Hematopoietic multipotent progenitor cell treated with erythropoietin and hydrocortisone succinate and interleukin-3 and kit ligand, for 8 days (in vitro differentiated cells): Measurements from ENCODE around the gene ZNF202.
"Not testable (repeated sequence)": the region's sequence is repeated elsewhere in the genome, so short reads cannot be mapped to it uniquely, and the experiment has no call there.

Experiments
- DNase-seq: peaks from one replicate; pipeline ENCODE4 v3.0.0-alpha.2; 2015

The ZNF202 gene

DNA sequence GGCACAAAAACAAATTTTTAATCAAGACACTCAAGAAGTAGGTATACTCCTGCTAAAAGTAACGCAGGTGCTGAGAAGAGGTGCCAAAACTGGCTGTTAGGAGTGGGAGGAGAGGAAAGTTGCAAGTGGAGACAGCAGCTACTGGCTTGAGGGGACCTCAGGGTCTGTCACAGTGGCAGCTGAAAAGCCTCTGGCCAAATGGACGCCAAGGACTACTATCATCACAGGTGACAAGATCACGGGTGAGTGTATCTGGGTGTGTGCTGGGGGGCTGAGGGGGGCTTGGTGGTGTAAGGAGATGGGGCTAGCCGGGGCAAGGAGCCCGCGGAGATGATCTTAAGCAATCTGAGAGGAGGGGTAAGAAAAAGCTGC, 687 bp downstream of the ZNF202 start:
- peak; percentile 13 for DNase-seq

DNA sequence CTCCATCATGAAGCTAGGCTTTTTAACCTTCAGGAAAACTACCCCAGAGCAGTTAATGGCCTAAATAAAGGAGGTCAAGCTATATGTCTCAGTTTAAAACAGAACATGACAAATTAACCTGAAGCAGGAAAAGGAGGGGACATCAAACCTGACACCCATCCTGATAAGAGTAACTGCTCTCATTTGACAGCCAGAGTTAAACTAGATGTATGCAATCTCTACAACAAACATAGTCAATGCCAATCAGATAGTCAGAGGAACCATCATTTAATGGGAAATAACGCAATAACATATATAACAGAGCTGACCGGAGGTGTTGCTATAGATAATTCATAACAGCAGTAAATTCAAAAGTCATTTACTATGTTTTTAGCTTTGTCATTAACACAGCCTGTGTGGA, 3.1 kb downstream of the ZNF202 start:
- DNase-seq: no peak

DNA sequence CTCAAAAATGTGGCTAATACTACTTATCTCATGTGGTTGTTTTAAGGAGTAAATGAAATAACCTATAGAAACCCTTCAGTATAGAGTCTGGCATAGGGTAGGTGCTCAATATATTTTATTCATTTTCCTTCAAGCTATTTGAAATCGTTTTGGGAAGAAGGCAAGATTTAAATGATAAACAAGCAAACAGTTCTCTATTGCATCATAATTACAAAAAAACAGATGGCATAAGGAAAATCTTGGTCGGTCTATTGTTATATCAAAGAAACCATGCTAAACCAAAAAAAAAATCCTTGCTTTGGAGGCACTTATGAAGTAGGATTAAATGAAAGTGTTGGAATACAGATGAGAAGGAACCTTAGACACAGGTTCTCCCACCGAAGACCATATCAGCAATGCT, 4.7 kb downstream of the ZNF202 start:
- no peak for DNase-seq

- DNase-seq: no peak
These were observed 11.9 kb downstream of the ZNF202 start for GRCh38 chr11:123729602-123730001.

DNA sequence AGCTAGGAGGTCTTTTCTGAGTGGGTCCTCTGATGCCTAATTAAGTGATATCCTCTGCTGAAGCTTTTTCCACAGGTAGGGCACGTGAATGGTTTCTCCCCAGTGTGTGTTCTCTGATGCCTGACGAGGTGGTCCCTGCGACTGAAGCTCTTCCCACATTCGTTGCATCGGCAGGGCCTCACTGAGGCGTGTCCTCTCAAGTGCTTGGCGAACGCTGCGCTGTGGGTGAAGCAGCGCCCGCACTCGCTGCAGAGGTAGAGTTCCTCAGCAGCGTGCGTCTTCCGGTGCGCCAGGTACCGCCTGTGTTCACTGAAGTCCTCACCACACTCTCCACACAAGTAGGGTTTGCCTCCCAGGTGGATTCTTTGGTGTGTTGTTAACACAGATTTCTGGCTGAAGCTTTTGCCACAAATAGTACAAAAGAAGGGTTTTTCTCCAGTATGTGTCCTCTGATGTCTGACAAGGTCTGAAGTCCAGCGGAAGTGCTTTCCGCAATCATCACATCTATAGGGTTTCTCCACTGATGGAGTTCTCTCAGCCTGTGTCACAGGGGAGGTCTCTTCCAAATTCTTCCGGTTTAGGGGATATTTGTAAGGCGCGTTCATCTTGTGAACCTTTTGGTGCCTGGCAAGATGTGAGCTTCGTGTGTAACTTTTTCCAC, 15.3 kb downstream of the ZNF202 start:
- DNase-seq: no peak

- no peak for DNase-seq
These were observed 22.0 kb downstream of the ZNF202 start for GRCh38 chr11:123719452-123719851.

DNA sequence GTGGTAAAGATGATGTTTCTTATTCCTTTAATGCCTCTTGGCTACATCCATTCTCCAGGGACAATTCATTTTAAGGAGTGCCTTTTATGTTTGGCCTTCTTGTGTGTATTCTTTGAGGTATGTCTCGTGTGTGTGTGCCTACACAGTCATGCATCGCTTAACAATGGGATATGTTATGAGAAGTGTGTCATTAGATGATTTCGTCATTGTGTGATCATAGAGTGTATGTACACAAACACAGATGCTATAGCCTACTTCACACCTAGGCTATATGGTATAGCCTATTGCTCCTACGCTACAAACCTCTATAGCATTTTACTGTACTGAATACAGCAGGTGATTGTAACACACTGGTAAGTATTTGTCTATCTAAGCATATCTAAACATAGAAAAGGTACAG, 23.0 kb downstream of the ZNF202 start:
- no peak for DNase-seq

- DNase-seq: no peak
These were observed 23.4 kb downstream of the ZNF202 start for GRCh38 chr11:123718063-123718462.

DNA sequence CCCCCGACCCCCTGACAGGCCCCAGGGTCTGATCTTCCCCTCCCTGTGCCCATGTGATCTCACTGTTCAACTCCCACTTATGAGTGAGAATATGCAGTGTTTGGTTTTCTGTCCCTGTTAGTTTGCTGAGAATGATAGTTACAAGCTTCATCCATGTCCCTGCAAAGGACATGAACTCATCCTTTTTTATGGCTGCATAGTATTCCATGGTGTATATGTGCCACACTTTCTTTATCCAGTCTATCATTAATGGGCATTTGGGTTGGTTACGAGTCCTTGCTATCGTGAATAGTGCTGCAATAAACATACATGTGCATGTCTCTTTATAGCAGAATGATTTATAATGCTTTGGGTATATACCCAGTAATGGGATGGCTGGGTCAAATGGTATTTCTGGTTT, 28.8 kb downstream of the ZNF202 start:
- DNase-seq: not testable (repeated sequence)

DNA sequence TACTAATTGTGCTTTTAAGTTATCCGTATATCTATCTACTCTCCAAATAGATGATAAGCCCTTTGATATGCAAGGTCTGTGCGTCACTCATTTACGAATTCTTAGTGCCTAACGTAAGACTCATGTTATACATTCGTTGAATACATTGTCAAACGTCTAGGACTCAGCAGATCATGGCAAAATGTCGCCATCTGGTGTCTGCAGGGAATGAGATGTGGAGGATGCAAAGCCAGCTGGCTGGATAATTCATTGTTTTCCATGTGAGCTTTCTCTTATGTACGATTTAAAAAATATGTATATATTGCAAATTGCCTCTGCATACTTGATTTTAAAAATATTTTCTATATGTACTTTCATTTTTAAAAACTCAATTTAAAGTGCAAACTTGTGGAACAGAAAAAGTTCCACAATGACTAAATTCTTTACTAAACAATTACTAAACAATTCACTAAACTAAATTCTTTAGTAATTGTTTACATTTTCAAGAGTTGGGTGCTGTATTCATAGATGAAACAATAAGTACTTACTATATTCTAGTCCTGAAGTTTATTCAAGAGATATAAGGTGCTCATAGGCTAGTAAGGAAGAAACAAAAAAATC, 33.8 kb downstream of the ZNF202 start:
- peak; percentile 60 for DNase-seq

DNA sequence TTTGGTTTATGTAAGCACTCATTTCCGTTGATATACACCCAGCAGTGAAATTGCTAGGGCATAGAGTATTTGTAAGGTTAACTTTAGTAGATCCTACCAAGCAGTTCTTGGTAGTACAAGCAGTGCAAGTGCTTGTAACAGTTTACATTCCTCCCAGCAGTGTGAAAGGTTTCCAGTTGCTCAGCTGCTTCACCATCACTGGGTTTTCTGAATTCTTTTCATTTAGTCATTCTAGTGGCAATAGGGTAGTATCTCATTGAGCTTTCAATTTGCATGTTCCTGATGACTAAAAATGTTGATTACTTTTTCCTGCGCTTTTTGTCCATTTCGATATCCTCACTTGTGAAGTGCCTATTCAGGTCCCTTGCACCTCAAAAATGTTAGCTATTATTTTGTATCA, 34.3 kb downstream of the ZNF202 start:
- DNase-seq: no peak

GRCh38 chr11:123704341-123704740, 37.1 kb downstream of the ZNF202 start:
- no peak for DNase-seq

DNA sequence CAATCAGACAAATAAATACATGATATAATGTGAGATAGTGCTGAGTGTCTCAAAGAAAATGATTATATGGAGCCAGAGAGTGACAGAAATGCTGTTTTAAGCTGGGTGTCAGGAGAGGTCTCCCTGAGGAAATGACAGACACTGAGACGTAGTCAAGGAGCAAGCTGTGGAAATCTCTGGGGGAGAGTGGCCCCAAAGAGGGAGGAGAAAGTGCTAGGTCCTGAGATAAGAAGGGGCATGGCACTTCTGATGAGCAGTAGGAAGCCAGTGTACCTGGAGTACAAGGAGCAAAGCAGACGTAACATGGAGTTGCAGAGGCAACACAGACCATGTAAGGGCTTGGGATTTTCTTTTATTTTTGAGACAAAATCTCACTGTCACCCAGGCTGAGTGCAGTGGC, 38.8 kb downstream of the ZNF202 start:
- no peak for DNase-seq

DNA sequence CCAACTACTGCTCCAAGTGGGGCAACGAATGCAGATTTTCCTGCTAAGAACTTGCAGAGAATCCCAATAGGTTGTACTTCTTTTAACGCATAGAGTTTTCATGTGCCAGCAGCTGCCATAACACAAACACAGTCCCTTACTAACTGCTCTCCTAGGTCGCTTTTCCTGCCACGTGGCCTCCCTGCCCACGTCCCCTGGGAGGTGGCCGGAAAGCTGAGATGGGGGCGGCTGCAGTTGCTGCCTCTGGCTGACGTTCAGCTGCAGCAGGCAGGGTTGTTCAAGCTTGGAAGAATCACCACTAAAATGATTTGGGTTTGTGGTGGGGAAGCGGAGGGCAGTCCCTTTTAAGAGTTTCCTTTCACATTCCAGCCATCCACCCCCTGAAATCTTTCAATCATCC, 39.3 kb downstream of the ZNF202 start:
- no peak for DNase-seq

DNA sequence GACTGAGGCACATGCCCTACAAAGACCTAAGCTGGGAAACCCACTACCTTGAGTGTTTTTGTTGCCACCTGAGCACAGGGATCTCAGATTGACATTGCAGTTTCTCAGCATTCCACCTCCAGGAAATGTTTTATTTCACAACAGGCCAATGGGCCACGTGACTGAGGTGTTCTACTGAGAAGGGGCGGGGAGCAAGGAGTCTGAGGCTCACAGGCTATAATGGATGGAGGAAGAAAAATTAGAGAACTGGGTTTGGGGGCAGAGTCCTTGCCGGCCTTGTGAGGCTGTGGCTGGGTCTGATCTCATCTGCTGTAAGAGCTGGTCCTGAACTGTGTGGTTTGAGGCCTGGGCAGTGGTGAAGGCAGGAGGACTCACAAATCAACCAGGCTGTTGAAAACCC, 40.7 kb downstream of the ZNF202 start:
- no peak for DNase-seq

- no peak for DNase-seq
These were observed 42.8 kb downstream of the ZNF202 start for GRCh38 chr11:123698546-123699127.

DNA sequence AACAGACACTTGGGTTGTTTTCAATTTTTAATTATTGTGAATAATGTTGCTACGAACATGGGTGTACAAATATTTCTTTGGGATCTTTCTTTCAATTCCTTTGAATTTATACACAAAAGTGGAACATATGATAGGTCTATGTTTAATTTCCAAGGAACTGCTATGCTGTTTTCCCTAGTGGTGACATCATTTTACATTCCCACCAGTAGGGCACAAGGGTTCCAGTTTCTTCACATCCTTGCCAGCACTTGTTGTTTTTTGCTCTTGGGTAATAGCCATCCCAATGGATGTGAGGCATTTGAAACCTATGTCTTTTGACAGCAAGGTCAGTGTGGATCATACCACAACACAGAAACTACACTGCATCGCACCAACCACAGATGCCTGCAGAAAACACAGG, 45.3 kb downstream of the ZNF202 start:
- no peak for DNase-seq

GRCh38 chr11:123695231-123695630, 46.2 kb downstream of the ZNF202 start:
- DNase-seq: no peak

- no peak for DNase-seq
These were observed 46.9 kb downstream of the ZNF202 start for GRCh38 chr11:123694551-123694950.

- DNase-seq: no peak
These were observed 48.5 kb downstream of the ZNF202 start for GRCh38 chr11:123692961-123693360.

- no peak for DNase-seq
These were observed 51.0 kb downstream of the ZNF202 start for GRCh38 chr11:123690485-123690884.

GRCh38 chr11:123684601-123685000, 56.9 kb downstream of the ZNF202 start:
- DNase-seq: no peak

DNA sequence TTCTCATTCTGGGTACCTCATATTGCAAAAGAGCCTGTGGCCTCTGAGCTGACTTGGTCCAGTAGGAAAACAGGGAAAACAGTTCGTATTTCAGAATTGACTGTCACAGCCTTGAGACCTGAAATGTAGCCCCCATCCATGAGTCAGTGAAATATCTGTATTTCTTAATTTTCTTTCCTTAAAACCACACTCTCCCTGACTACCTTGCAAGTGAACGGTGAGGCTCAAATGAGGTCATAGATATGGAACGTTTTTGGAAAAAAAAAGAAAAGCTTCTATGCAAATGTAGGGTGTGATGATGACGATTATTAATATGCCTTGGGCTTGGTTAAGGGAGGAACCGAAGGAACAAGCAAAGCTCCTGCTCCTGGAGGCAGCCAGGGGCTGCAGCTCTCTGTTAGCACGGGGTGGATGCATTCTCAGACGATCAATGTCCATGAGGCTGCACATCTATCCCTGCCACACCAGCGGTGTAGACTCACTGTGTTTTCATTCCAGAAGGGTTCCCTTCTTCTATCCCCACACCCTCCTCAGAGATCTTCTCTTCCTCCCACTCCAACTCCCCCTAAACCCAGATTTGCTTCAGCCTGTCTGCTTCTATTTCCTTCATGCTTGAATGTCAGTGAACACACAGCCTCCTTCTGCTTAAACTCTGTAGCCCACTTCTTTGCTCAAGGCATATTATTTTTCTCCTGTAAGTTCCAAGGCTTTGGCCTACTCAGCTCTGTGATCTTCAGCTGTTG, 57.9 kb downstream of the ZNF202 start:
- no peak for DNase-seq
